Measurements from ENCODE around the gene FZD1.

DNA sequence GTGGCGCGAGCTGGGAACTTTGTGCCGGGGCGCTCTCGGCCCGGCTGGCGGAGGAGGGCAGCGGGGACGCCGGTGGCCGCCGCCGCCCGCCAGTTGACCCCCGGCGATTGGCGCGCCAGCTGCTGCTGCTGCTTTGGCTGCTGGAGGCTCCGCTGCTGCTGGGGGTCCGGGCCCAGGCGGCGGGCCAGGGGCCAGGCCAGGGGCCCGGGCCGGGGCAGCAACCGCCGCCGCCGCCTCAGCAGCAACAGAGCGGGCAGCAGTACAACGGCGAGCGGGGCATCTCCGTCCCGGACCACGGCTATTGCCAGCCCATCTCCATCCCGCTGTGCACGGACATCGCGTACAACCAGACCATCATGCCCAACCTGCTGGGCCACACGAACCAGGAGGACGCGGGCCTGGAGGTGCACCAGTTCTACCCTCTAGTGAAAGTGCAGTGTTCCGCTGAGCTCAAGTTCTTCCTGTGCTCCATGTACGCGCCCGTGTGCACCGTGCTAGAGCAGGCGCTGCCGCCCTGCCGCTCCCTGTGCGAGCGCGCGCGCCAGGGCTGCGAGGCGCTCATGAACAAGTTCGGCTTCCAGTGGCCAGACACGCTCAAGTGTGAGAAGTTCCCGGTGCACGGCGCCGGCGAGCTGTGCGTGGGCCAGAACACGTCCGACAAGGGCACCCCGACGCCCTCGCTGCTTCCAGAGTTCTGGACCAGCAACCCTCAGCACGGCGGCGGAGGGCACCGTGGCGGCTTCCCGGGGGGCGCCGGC lies 870 bp downstream of the FZD1 start:
- TF ChIP-seq EGR1 (IDR thresholded peaks at IDR 0.05; ENCODE audit: borderline replicate concordance in 1 of 2, low read depth in 2 of 2, low read length in 2 of 2), result no peak
- TF ChIP-seq POLR2A (IDR thresholded peaks at IDR 0.05; ENCODE audit: low read depth, low read length), result no peak
- no peak for TF ChIP-seq MAX (IDR thresholded peaks at IDR 0.05; ENCODE audit: low read depth, low read length)
- no peak for TF ChIP-seq HDAC2 (IDR thresholded peaks at IDR 0.05)
- TF ChIP-seq EZH2 (IDR thresholded peaks at IDR 0.05; ENCODE audit: borderline replicate concordance, control insufficient read depth, low read depth, low read length), result no peak
- TF ChIP-seq, protein P1, sequence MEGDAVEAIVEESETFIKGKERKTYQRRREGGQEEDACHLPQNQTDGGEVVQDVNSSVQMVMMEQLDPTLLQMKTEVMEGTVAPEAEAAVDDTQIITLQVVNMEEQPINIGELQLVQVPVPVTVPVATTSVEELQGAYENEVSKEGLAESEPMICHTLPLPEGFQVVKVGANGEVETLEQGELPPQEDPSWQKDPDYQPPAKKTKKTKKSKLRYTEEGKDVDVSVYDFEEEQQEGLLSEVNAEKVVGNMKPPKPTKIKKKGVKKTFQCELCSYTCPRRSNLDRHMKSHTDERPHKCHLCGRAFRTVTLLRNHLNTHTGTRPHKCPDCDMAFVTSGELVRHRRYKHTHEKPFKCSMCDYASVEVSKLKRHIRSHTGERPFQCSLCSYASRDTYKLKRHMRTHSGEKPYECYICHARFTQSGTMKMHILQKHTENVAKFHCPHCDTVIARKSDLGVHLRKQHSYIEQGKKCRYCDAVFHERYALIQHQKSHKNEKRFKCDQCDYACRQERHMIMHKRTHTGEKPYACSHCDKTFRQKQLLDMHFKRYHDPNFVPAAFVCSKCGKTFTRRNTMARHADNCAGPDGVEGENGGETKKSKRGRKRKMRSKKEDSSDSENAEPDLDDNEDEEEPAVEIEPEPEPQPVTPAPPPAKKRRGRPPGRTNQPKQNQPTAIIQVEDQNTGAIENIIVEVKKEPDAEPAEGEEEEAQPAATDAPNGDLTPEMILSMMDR (IDR thresholded peaks at IDR 0.05 in 2 of 3, conservative IDR thresholded peaks at IDR 0.05 in 1 of 3; ENCODE audit: control insufficient read depth in 2 of 3, extremely low read depth in 1 of 3, insufficient read depth in 1 of 3, low read depth in 3 of 3, low read length in 3 of 3), result no peak
- TF ChIP-seq, protein P2, sequence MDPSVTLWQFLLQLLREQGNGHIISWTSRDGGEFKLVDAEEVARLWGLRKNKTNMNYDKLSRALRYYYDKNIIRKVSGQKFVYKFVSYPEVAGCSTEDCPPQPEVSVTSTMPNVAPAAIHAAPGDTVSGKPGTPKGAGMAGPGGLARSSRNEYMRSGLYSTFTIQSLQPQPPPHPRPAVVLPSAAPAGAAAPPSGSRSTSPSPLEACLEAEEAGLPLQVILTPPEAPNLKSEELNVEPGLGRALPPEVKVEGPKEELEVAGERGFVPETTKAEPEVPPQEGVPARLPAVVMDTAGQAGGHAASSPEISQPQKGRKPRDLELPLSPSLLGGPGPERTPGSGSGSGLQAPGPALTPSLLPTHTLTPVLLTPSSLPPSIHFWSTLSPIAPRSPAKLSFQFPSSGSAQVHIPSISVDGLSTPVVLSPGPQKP (IDR thresholded peaks at IDR 0.05; ENCODE audit: low read depth, low read length), result no peak
- no peak for TF ChIP-seq SP1 (IDR thresholded peaks at IDR 0.05; ENCODE audit: low read depth, low read length)
- no peak for TF ChIP-seq BCL3 (IDR thresholded peaks at IDR 0.05; ENCODE audit: borderline replicate concordance, insufficient read depth, low read depth, low read length, poor library complexity, severe bottlenecking)
- no peak for TF ChIP-seq JUND (IDR thresholded peaks at IDR 0.05; ENCODE audit: low read depth, low read length)
- TF ChIP-seq EP300 (IDR thresholded peaks at IDR 0.05; ENCODE audit: borderline replicate concordance in 1 of 2, control insufficient read depth in 1 of 2, low read depth in 2 of 2, low read length in 2 of 2), result no peak
- TF ChIP-seq RFX5 (IDR thresholded peaks at IDR 0.05; ENCODE audit: low read depth, low read length), result no peak
